ENCODE results near the gene ITPK1.
"Not testable (repeated sequence)": the region's sequence is repeated elsewhere in the genome, so short reads cannot be mapped to it uniquely, and the experiment has no call there.

ITPK1 gene

DNA sequence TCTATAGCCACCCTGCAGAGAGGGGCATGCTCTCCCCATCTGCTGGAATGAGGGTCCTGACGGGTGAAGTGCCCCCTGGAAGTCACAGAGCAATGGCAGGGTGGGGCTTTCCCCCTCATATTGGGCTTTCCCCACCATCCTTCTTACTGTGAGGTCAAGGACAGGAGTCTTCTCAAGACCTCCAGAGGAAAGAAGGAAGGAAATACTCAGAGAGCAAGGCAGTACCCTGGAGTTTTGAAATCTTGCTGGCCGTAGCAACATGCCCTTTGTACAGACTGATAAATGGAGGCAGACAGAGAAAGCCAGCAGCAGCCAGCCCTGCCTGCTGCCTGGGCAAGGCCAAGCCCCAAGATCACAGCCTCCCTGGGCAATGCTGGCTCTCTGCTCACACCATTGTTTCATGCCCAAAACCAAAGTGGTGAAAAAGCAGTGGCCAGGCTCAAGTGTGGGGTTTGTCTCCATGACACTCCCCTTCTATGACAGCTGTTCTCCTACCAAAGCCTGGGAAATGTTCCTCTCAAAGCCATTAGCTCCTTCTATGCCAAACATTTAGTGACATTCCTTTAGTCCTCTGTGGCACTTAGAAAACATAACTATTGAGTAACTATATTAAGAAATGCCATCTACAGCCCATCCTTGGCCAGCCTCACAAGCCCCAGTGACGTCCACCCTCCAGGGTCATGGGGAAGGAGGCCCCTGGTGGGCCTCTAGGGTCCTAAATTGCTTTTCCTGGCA is 13.2 kb upstream of the ITPK1 start:
- no peak for DNase-seq

DNA sequence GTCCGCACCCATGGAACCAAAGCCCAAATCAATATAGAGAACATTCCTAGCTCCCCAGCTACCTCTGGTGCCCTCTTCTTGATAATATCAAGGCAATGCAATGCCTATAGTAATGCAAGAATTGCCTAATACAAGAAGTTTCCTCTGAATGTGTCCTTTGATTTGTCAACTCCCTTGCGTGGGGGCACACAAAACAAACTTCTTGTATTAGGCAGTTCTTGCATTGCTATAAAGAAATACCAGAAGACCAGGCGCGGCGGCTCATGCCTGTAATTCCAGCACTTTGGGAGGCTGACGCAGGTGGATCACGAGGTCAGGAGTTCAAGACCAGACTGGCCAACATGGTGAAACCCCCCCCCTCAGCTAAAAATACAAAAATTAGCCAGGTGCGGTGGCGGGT is 10.4 kb upstream of the ITPK1 start:
- no peak for DNase-seq

DNA sequence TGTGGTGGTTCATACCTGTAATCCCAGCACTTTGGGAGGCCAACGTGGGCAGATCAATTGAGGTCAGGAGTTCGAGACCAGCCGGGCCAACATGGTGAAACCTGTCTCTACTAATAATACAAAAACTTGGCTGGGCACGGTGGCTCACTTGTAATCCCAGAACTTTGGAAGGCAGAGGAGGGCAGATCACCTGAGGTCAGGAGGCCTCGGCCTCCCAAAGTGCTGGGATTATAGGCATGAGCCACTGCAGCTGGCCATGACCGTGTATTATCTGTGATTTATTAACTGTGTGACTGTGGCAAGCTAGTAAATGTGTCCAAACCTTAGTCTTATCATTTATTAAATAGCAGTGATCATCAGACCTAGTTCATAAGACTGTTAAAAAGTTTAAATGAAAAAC is 7.1 kb upstream of the ITPK1 start:
- no peak for DNase-seq

DNA sequence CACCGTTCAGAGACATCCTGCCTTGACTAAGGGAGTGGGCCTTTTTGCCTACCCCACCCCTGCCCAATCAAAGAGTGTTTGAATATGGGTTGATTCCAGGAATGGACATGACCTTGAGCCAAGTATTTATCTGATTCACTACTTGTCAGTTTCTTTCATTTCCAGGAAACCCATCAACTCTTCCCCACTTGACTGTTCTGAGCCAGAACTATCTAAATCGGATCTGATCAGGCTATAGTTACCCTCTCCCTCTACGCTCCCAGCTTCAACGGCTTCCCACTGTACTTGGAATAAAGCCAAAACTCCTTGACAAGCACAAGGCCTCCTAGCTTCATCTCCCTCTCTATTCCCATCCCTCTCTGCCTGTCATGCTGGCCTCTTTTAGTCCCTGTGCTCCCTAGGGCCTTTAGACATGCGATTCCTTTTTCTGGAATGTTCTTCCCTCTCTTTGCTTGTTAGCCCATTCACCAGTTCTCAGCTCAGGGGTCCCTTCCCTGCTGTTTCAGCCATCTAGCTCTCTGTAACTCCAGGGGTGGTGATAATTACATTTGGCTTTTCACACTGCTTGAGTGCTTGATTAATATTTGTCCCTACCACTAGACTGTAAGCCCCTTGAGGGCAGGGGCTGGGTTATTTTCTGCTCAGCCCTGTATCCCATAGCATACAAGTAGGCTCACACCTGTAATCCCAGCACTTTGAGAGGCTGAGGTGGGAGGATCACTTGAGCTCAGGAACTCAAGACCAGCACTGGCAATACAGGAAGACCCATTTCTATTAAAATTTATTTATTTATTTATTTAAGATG is 5.5 kb upstream of the ITPK1 start:
- no peak for DNase-seq

DNA sequence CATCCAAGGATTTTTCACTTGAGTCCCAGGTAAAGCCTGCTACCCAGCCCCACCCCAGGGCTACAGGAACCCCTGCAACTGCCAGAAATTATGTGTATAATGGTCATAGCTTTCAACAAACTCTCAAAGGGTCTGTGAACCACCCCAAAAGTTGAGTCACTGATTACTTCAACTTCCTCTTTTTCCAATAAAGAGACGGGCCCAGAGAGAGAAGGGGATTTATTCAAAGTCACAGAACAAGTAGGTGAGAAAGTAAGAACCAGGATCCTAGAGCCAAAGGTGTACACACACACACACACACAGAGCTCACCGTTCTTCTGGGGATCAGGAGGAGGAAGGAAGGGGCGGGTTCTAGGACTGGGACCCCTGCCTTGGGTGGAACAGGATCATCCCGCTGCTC is 4.8 kb upstream of the ITPK1 start:
- no peak for DNase-seq

DNA sequence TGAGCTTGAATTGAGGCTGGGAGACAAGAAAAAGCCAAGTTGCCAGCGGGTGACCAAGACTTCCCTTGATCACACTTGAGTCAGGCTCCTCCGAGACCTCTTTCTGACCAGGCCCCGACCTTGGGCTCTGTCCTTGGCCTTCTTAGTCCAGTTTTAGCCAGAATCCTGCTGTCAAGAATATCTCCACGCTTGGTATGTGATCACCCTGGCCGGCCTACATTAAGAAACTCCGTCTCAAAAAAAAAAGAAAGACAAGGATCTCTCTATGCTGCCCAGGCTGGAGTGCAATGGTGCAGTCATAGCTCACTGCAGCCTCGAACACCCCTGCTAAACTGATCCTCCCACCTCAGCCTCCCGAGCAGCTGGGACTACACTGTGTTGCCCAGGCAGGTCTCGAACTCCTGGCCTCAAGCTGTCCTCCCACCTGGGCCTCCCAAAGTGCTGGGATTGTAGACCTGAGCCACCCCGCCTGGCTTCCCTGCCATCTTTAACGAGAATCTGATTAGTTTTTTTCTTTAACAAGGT is 1.0 kb upstream of the ITPK1 start:
- DNase-seq: no peak

DNA sequence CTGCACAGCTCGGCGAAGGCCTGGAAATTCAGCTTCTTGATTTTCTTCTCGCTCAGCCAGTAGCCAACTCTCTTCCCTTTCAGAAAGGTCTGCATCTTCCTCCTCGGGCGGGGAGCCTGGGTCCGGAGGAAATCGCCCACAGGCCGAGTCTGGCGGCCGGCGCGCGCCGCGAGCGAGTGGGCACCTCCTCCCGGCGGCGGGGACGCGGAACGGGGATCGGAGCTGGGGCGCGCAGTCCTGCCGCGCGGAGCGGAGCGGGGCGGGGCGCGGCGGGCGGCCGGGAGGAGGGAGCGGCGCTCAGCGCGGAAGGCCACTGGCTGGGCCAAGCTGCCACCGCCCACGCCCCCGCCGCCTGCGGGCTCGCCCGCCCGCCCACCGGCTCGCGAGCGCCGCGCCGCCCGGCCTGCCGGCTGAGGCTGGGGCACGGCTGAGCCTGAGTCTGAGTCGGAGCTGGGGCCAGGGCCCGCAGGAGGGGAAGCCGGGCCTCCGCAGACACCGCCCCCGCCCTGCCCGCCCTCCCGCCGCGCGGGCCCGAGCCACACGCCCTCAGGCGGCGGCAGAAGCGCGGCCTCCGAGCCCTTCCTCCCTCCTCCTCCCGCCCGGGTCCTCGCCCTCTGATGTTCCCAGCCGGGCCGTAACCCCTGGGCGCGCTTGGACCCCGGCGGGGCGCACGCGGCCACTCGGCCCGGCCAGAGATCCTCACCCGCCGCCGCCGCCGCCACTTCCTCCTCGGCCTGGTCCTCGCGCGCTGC is 480 bp downstream of the ITPK1 start:
- peak; percentile 91 for DNase-seq

DNA sequence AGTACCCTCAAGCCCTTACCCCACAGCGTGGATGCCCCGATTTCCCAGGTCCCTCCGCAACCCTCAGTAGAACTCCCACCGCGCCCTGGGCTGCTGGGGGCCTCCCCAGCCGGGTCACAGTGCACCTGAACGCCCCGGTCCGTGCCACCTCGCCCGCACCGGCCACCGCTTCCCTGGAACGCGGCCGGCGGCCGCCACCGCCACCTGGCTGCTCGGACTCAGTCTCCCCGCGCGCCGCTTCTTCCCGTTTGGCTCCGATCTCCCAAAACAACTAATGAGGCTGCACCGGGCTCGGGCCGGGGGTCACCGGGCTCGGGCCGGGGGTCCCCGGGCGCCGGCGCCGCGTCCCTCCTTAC is 1.0 kb downstream of the ITPK1 start:
- no peak for DNase-seq

DNA sequence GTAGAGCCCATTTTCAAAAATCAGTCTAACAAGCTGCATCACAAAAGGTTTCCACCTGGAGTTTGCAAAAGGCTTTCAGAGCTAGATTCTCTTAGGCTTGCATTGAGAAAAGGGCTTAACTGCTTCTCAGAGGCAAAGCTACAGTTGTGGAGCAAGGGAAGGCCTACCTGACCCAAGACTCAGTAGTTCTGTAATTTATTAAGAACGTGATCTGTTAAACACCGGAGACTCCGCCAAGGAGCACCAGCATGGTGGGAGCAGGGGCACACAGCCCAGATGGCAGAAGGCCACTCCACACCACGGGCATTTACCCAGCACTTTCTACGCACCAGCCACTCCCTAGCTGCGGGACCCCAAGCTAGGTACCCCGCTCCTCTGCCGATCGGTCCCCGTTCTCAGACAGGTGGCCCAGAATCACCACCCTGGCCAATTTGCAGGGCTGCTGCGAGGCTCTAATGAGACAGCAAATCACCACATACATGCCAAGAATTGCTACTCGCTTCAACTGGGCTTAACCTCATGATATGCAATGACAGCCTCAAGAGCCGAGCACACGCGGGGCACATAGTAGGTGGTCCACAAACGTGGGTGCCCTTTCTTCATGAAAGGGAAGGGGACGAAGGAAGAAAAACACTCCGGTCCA is 1.5 kb downstream of the ITPK1 start:
- DNase-seq: no peak

DNA sequence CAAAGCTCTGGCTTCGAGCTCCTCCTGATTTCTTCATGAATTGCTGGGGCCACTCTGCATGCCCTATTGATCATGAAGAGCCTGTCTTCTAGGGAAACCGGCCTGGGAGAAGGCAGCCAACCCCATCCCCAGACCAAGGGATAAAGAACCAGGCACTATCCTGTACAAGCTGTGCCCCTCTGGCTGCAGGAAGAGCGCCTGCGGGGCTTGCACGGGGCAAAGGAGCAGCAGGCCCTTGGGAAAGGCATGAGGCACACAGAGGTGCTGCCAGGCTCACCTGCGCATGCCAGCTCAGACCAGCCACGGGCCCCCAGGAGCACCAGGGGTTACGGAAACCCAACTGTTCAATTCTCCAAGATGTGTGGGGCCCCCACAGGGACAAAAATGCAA is 2.1 kb downstream of the ITPK1 start:
- DNase-seq: no peak

DNA sequence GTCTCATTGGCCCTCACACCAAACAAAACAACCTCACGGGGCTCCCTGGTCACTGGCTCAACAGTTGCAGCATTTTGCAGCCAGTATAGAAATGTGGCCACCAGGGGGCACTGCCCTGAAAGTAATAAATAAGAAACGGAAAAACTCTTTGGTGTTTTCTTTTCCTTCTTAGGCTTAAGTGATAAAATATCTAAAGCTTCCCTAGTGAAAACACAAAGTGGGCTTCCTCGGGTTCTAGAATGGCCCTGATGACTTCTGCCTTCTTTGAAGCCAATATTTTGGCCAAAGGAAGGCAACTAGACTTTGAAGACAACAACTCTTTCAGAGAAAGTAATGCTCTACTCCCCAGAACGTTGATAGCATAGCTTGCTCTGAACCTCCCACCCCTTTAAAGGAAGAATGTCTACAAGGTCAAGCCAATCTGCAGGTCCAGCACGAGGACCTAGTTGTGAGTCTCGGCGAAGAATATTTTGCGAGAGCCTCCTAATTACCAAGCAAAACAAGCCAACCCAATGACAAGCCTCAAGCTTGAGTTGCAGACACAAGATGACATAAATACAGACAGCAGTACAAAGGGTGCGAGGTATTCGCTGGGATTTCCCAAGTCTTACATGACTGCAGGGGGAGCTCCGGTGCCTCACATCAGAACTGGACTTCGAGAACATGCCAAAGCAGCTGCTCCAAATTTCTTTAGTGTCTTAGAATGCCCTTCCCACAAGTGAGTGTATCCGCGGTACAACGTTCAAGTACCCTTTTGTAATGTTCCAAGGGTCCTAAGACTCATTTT is 2.6 kb downstream of the ITPK1 start:
- peak; percentile 80 for DNase-seq

DNA sequence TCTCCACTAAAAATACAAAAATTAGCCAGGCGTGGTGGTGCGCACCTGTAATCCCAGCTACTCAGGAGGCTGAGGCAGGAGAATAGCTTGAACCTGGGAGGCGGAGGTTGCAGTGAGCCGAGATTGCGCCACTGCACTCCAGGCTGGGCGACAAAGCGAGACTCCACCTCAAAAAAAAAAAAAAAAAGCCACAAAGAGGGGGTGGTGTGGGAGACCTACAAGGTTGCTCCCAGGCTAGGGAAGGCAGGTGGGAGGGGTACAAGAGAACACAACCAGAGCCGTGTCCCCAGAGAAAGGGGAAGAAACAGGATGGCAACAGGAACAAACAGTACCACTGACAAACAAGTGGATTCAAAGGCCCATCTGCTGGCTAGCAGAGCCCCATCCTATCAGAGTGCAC is 4.2 kb downstream of the ITPK1 start:
- not testable (repeated sequence) for DNase-seq

DNA sequence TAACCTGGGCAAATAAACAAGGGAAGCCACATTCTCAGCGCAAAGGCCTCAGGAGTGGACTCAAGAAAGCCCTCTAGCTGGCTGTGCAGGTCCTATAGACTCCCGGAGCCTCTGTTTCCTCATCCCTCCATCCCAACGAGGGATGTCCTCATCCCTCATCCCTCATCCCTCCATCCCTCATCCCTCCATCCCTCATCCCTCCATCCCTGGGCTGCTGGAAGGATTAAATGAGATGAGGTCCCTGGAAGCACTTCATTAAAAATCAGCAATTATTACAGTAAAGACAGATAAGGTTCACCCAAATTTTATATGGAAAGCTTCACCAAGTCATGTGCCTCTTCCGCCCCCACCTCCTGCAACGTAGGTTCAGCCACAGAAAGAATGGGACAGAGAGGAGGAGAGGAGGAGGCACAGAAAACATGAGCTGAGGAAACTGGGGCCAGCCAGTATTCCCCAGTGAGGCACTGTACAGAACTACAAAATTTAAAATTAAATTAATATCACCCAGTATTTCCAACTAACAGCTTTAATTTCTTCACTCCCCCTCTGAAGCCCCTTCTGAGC is 4.8 kb downstream of the ITPK1 start:
- DNase-seq: no peak

DNA sequence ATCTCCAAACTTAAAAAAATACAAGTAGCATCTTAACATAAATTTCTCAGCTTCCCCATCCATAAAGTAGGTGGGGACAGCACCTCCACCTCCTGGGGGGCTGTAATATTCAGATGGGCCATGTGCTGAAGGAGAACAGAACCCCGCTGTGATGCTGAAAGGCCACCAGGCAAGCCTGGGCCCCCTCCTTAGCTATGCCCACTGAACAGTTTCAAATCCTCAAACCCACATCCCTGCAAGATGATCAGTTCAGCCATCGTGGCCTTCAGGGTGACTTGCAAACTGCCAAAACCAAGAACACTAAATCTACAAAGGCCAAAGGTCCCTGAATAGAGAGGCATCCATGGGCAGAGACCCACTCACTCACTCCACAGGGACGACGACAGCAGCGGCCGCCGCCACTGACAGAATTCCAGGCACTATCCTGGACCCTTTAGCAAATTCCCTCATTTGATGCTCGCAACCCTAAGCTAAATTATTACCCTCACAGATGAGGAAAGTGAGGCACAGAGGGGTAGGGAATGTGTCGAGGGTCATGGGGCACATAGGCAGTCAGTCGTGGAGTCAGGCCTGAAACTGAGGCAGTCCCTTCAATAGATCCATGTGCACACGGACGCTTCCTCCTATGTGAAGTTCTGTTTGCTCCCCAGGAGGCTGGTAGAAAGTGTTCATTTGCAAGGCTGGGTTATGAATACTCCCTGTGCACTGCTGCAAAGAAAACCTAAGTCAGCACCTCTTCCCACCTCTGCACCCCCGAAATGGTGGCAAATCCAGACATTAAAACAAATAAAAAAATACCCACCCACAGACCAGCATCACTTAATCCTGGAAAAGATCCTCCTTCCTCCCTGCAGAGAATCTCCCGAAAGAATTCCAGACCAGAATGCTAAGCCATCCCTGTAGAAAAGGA is 5.9 kb downstream of the ITPK1 start:
- no peak for DNase-seq

DNA sequence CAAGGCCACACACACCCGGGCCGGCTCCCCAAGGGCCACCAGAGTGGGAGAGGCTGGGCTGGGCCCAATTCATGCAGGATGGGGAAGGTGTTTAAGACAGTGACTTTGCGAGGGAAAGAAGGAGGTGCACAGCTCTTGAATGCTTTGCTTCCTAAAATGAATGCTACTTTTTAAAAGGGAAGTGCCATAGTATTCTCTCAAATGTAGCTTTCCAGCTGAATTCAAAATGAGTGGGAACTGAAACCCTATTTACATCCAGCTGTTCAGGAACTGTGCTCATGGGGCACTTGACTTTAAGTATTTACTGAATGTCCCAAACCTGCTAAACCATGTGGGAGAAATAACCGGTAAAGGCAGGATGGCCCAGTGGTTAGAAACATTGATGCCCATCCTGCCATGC is 7.6 kb downstream of the ITPK1 start:
- no peak for DNase-seq

DNA sequence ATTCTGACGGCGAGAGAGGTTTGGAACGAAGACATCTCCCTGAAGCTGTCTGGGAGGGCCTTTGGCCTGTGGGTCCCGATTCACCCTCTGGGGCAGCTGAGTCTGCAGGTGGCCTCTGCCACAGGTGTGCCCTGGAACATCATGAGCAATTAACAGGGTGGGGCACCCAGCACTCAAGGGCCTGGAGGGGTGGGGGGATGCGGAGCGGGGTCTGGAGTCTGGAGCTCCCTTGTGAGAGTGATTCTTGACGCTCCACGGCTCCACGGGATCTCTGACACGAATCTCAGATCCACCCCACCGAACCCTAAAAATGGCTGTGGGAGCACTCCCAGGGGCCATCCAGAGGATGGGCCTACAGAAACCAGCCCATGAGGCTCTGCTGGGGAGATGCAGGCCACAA is 8.3 kb downstream of the ITPK1 start:
- no peak for DNase-seq

DNA sequence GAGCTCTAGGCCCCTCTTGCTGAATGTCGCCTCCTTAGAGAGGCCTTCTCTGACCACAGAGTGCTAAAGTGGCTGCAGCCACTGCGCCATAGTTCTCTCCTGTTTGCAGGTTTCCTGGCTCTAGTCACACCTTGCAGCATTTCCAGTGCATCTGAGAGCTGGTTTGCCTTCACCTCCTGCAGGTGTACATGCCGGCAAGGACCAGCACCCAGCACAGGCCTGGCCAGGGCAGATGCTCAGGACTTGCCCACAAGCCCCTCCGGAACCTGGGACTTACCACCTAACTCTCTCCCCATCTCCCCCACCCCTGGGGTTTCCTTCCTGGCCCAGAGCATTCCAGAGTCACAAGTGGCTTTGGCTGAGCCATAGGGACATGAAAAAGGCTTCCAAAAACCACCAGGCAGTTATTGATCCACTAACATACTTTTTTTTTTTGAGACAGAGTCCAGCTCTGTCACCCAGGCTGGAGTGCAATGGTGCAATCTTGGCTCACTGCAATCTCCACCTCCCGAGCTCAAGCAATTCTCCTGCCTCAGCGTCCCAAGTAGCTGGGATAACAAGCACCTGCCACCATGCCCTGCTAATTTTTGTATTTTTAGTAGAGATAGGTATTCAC is 9.1 kb downstream of the ITPK1 start:
- DNase-seq: no peak

DNA sequence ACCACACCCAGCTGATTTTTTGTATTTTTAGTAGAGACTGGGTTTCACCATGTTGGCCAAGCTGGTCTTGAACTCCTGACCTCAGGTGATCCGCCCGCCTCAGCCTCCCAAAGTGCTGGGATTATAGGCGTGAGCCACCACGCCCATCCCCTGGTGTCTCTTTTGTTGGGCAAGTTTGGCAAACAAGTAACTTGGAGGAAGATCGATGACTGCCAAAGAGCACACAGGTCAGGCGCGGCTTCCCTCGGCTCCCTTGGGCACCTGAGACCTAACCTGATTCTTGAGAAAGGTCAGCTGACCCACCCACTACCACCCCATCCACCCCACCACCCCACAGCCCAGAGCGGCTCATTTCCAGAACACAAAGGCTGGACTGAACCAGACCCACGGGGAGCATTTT is 9.9 kb downstream of the ITPK1 start:
- not testable (repeated sequence) for DNase-seq

DNA sequence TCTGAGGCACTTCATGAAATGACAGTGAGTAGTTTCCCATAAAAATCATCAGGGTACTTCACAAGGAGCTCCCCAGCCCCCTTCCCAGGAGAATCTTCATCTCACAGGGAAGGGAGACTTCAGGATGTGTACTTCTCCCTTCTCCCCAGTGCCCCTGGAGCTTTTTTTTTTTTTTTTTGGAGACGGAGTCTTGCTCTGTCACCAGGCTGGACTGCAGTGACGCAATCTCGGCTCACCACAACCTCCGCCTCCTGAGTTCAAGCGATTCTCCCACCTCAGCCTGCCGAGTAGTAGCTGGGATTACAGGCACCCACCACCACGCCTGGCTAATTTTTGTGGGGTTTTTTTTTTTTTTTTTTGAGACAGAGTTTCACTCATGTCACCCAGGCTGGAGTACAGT is 10.4 kb downstream of the ITPK1 start:
- no peak for DNase-seq

DNA sequence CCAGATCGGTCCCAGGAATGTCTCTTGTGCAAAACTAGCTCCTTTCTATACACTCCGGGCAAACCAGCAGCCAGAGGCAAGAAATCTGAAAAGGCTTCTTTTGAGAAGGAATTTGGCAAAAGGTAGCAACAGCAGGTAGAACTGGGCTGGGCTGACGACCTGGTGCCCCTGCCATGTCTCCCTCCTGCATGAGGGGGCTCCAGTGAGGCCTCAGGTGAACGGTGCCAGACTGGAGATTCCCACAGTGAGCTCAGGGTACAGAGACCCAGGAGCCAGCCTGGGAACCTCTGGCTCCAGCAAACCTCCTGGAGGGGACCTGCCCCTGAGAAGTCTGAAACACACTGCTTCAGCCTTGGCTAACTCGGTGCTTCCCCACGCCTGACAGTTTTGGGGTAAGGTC is 10.8 kb downstream of the ITPK1 start:
- DNase-seq: no peak

Data from activated CD4-positive, alpha-beta T cell treated with anti-CD3 and anti-CD28 coated beads, Interleukin-2, Interleukin-6, amounts not matched to agents 100 ng/mL and 50 ng/mL, durations not matched to agents 16 hours and 8 hours (primary cell).